Measurements from ENCODE around the gene ANKDD1A.

Gene ANKDD1A

GRCh38 chr15:64961013-64961412 lies 49.3 kb downstream of the ANKDD1A start:
- DNase-seq: no peak

GRCh38 chr15:64969401-64969800 lies 57.7 kb downstream of the ANKDD1A start:
- no peak for DNase-seq

- DNase-seq: no peak
Observed at GRCh38 chr15:64970698-64971097, 59.0 kb downstream of the ANKDD1A start.

GRCh38 chr15:64975390-64975789 lies 63.7 kb downstream of the ANKDD1A start:
- no peak for DNase-seq

- peak in 12 of 56 donors; percentile 5 to 62 (median 11) for DNase-seq
Observed at GRCh38 chr15:64979252-64979710, 67.6 kb downstream of the ANKDD1A start.

- DNase-seq: no peak
Observed at GRCh38 chr15:64981812-64982431, 70.2 kb downstream of the ANKDD1A start.

GRCh38 chr15:64982472-64982871 lies 70.8 kb downstream of the ANKDD1A start:
- DNase-seq: no peak

- DNase-seq: no peak
Observed at GRCh38 chr15:64985366-64986033, 73.8 kb downstream of the ANKDD1A start.

- no peak for DNase-seq
Observed at GRCh38 chr15:64987136-64987535, 75.4 kb downstream of the ANKDD1A start.

GRCh38 chr15:64989416-64990167 lies 77.9 kb downstream of the ANKDD1A start, which contains the start of gene SPG21:
Gene SPG21, minus strand, starts transcription at chr15:64989914. Its CDS starts 6,345 bp downstream, at chr15:64983569.
- peak; percentile 21 to 94 (median 84) for DNase-seq

GRCh38 chr15:64990168-64990470 lies 78.4 kb downstream of the ANKDD1A start:
- no peak for DNase-seq

- no peak for DNase-seq
Observed at GRCh38 chr15:64991536-64992135, 79.9 kb downstream of the ANKDD1A start.

- DNase-seq: no peak
Observed at GRCh38 chr15:64993290-64993689, 81.6 kb downstream of the ANKDD1A start.

GRCh38 chr15:64997066-64997465 lies 85.4 kb downstream of the ANKDD1A start:
- DNase-seq: no peak

- DNase-seq: no peak
Observed at GRCh38 chr15:64997745-64998375, 86.2 kb downstream of the ANKDD1A start.

- DNase-seq: no peak
Observed at GRCh38 chr15:65004993-65005392, 93.3 kb downstream of the ANKDD1A start.

- no peak for DNase-seq
Observed at GRCh38 chr15:65006876-65007275, 95.2 kb downstream of the ANKDD1A start.

All from amygdala (tissue), 56 donors.